GM21717 (cell line): Measurements from ENCODE around the gene BAIAP2.
"Not testable (repeated sequence)": the region's sequence is repeated elsewhere in the genome, so short reads cannot be mapped to it uniquely, and the experiment has no call there.

Experiments used
- ATAC-seq: cut with Tn5 transposase; IDR thresholded peaks from one replicate; pipeline ENCODE4 v1.9.1; 2021; ENCODE audit warnings: mild to moderate bottlenecking, moderate library complexity; ENCODE audit not compliant: unreplicated experiment

BAIAP2 gene

GRCh38 chr17:81021531-81022343 is 13.2 kb upstream of the BAIAP2 start:
- no peak for ATAC-seq

DNA sequence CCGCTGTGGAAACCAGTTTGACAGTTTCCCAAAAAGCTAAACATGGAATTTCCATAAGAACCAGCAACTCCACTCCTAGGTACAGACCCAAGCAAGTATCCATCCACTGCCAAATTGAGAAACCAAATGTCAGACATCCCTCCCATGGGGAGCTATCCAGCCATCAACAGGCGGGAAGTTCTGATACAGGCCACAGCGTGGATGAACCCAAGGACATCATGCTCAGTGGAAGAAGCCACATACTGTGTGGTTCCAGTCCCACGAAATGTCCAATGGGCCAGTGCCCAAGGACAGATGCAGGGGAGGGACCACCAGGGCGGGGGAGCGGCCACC is 12.6 kb upstream of the BAIAP2 start:
- no peak for ATAC-seq

DNA sequence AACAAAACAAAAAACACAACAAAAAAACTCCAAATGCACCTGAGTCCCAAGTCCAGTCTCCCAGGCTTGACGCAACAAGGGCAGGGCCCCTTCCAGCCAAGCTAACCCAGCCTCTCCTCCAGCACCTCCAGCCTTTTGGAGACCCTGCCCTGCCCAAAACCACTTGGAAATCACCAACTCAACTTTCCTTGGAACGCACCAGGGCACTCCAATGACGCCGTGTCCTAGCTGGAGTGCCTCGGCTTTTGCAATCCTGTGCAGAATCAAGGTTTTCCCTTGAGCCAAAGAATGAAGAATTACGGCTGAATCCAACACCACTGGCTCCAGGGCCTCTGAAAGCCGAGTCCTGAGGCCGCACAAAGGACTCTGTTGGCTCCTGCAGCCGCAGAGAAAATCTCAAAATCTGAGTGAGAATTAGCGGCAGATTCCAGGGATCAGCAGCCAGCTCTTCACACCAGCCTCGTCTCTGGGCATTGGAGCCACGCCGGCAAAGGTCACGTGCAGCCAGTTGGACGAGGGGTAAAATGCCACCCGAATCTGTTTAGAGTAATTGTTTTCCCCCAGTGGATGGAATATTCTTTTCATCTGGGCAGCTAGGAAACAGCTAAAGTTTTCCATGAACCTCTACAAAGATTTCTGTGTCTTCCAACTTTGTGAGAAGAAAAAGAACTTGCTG is 9.7 kb upstream of the BAIAP2 start:
- ATAC-seq = no peak

DNA sequence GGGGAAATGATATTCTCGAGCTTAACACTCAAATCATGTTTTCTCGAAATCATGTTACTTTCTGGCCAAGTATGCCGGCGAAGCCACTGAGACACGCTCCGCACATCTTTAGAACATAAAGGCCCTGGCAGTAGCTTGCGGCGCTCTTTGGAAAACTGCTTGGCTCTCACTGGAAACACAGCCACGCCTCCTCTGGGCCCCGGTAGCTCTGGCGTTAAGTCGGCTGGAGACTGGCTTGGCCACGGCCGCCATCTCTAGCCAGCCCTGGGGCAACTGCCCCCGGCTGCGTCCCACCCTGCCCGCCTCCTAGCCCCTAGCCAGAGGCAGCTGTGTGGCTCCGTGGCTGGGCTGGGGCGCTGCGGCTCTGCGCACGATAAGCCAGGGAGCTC is 9.2 kb upstream of the BAIAP2 start:
- ATAC-seq = no peak

GRCh38 chr17:81026266-81027036 is 8.5 kb upstream of the BAIAP2 start:
- ATAC-seq = no peak

GRCh38 chr17:81027038-81027437 is 7.9 kb upstream of the BAIAP2 start:
- no peak for ATAC-seq

GRCh38 chr17:81027591-81028505 is 7.1 kb upstream of the BAIAP2 start:
- ATAC-seq = no peak

GRCh38 chr17:81028506-81028858 is 6.5 kb upstream of the BAIAP2 start:
- no peak for ATAC-seq

DNA sequence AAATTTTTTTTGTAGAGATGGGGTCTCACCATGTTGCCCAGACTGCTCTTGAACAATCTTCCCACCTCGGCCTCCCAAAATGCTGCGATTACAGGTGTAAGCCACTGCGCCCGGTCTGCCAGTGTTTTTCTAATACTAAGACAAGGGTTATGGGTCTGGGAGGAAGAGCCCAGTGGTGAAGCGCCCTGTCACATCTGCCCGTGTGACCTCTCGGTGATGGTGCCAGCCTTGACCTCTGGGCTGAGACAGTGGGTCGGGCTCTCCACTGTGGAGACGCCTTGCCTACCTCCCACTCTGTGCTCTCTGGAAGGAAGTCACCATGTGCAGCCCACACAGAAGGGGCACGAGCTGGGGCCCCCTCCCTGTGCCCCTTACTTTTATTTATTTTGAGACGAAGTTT is 5.1 kb upstream of the BAIAP2 start:
- ATAC-seq = no peak

DNA sequence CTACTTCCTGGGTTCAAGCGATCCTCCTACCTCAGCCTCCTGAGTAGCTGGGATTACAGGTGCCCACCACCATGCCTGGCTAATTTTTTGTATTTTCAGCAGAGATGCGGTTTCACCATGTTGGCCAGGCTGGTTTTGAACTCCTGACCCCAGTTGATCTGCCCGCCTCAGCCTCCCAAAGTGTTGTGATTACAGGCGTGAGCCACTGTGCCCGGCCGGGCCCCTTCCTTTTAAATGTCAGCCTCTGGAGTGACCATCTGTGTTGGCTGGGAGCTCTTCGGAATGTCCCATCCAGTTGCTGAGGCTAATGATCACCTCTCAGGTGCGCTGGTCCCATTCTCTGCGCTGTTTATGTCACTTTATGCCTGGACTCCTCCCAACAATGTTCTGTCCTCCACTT is 4.6 kb upstream of the BAIAP2 start:
- ATAC-seq = not testable (repeated sequence)

- no peak for ATAC-seq
Measured at GRCh38 chr17:81030741-81031565, 4.0 kb upstream of the BAIAP2 start.

- no peak for ATAC-seq
Measured at GRCh38 chr17:81031566-81032550, 3.1 kb upstream of the BAIAP2 start.

DNA sequence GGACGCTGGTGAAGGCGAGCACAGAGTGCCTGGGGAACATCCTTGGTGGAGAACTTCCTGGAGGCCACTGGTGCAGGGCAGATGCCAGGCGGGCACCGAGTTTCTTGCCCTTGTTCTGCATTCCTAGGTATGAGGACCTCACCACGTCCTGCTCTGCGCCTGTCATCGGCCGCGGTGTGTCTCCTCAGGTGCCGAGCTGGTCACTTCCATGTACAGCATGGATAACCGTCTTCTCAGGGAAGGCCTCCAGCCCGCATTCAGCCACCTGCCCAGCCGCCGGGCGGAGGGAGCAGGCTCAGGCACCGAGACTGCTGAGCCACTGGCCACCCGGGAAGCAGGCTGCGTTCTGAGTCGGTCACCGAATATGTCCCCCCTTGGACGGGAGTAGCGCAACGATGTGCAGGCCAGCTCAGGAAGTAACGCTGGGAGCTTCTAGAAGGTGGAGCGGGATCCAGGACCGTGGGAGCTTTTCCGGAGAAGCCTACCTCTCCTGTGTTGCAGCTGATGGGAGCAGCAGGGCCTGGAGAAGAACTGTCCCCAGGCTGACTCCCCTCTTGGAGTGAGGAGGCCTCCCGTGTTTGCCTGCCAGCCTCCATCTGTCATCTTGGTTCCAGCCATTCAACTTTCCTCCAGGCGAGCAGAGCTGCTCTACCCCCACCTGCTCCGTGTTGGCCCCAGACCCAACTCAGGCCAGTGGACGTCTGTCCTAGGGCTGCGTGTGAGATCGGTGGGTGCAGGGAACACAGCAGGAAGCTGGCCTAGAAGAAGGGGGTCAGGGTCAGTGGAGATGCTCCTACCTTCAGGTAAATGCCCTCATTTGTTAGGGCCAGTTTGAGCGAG is 2.1 kb upstream of the BAIAP2 start:
- no peak for ATAC-seq

DNA sequence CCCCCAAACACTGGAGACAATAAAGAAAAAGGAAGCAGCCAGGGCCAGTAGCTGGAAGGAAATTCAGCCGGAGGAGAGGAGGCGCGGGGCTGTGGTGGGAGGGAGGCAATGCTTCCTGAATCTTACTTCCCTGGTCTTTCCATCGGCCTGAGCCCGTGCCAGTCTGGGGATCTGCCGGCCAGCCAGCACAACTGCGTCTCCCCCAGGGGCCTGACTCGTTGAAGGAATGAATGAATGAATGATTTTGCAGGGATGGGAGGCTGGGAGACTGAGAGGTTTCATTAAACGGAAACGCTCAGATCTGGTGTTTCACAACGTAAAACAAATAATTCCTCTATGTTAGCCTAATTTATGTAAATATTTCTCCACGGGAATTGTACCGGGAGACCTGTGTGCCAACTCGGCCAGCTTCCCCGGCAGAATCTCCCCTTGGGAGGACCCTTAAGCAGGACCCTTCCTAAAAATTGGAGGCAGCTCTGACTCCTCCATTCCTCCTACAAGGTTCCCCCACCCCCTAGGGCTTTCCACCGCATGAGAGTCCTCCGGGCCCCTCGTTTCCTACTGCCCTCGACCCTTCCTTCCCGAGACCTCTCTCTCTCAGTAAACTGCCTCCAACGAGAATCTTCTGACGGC is 1.3 kb upstream of the BAIAP2 start:
- ATAC-seq = no peak

DNA sequence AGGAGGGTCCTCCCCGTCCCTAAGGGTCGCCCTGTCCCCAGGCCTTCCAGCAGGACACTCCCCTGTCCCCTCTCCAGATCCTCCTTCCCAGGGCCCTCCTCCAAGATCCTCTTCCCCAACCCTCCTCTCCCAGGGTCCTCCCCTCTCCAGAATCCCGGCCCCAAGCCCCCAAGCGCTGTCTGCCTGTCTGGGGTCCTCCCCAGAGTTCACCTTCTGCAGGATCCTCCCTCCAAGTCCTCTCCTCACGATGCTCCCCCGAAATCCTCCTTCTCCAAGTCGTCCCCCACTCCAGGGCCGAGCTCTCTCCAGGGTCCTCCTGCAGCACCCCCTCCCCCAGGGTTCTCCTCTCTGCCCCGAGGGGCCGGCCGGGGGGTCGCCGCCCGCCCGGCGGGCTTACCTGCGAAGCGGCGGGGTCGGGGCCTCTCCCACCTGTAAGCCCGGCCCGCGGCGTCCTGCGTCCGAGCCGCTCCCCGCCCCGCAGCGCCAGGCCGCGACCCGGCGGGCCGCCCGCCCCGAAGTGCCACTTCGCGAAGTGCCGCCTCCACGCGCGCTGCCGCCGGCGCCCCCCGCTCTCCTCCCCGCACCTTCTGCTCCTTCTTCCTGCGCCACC is 678 bp upstream of the BAIAP2 start:
- ATAC-seq = no peak

GRCh38 chr17:81035521-81036196 is 708 bp downstream of the BAIAP2 start:
- no peak for ATAC-seq
